HG03064 (cell line): ENCODE data around the gene GDF3.
"Not testable (repeated sequence)": the region's sequence is repeated elsewhere in the genome, so short reads cannot be mapped to it uniquely, and the experiment has no call there.

Experiments
- ATAC-seq: cut with Tn5 transposase; IDR thresholded peaks from one replicate; pipeline ENCODE4 v1.9.1; 2021; ENCODE audit warnings: low read depth; ENCODE audit not compliant: unreplicated experiment

GDF3 gene

DNA sequence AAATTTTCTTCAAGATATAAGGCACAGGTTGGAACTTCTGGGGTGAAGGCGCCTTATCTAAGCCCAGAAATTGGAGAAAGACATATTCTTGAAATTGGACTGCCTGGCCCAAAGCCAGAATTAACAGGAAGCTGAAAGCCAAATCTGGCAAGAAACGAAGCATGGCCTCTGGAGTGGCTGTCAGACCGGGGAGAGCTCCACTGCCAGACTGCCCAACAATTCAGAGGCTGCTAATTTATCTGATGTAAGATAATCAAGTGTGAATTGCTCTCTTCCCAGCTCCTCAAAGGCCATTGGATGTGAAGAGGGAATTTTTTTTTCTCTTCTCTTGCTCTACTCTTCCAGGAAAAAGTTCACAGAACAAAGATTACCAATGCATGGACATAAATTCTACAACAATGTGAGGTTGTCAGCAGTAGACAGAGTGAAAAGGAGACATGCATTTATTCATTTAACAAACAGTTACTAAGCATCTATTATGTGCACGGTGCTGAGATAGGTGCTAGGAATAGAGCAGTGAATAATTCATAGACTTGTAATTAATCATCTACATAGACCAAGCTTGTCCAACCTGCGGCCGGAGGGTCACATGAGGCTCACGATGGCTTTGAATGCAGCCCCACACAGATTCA, at the start of gene GDF3:
GDF3 (minus strand) TSS at position 210 of the 632 bp plus-strand sequence; CDS start at position 163, 47 bp downstream.
- ATAC-seq: no peak

DNA sequence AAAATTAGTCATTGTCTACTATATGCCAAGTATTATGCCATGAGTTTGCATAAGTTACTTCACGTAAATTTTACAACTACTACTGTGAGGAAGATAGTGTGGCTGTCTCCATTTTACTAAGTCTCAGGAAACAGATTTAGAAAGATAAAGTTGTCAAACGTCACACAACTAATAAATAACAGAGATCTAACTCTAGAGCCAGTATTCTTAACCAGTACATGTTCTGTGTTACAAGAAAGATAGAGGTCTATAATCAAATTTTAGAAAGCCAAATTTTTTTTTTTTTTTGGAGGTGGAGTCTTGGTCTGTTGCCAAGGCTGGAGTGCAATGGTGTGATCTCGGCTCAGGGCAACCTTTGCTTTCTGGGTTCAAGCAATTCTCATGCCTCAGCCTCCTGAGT, 37.4 kb upstream of the GDF3 start:
- ATAC-seq: no peak

DNA sequence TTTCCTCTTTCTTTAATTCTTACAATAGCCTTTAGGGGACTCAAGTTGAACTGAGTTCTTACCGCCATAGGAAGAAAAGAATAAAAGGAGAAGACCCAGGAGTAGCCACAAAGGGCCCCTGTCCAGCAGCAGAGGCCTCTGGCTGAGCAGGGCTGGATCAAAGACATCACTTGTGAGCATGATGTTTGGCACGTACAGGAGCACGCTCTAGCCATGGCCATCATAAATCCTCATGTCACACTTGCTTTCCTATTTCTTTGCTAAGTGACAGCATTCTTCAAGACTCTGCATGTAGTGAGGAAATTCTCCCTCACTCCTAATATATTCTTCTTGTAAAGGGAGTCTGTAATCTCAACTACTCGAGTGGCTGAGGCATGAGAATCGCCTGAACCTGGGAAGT, 35.9 kb upstream of the GDF3 start:
- no peak for ATAC-seq

DNA sequence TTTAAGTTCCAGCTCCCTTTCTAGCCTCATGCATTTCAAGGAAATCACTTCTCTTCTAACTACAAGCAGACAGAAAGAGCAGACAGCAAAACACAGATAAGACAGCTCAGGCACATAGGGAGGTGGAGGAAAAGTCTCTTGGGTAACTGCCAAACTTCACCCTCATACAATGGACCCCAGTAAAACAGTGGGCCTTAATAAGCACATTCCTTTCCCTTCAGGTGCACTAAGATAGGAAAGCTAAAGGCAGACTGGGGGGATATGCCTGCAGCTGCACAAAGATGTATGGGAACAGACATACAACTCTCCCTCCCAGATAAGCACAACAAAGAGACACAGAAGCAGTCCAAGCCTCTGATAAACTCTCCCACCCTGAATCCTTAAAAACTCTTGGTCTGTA, 35.4 kb upstream of the GDF3 start:
- ATAC-seq: not testable (repeated sequence)

DNA sequence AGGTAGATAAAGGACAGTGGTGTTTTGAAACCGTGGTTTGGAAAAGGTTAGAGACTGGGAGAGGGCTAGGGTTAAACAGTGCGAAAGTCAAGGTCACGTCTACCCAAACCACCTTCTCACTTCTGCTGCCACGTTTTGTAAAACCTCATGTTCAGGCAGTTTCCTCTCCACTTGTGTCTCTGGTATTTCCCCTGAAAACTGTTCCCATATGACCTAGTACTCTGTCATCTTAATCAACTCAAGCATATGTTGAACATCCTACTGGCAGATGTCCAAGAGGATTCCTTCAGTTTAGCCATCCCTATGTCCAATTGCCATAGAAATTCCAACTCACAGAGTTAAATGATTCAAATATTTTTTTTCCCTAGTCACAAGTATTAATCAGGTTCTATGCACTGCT, 34.2 kb upstream of the GDF3 start:
- ATAC-seq: no peak

DNA sequence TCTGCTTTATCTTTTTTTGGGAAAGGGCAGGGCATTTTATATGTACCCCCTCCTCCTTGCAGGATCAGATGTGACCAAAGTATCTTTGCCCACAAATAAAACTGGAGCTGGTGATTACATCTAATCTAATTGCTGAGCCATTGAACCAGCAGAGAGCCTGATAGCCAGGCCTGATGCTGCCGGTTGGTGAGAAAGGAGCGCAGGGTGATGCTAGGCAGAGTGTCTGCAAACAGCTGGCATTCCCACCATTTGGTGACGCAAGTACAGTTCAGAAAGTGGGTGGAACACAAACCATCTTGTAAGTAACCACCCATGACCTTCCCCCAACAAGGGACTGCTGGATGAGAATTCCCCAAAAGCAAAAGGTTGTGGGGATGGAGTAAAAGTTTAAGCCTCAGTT, 28.4 kb upstream of the GDF3 start:
- no peak for ATAC-seq

DNA sequence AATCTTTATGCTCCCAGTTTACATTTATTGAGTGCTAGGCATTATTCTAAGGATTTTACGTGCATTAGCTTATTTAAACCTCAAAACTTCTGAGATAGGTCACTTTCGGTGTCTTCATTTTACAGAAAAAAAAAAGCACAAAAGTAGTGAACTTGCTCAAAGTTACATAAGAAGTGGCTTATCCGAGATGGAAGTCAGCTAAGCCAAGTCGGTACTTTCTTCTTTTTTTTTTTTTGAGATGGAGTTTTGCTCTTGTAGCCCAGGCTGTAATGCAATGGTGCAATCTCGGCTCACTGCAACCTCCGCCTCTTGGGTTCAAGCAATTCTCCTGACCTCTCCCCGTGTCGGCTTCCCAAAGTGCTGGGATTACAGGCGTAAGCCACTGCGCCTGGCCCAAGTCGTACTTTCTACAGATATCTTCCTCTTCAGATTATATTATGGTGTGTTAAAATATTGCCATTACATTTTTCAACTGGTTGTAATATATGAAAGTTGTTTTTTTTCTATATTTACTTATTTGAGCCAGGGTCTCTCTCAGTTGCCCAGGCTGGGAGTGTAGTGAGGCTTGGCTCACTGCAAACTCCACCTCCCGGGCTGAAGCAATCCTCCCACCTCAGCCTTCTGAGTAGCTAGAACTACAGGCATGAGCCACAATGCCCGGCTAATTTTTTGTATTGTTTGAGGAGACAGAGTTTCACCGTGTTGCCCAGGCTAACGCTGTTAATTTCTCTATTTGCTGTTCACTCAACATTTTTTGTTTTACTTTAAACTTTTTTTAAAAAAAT, 24.6 kb upstream of the GDF3 start:
- no peak for ATAC-seq

DNA sequence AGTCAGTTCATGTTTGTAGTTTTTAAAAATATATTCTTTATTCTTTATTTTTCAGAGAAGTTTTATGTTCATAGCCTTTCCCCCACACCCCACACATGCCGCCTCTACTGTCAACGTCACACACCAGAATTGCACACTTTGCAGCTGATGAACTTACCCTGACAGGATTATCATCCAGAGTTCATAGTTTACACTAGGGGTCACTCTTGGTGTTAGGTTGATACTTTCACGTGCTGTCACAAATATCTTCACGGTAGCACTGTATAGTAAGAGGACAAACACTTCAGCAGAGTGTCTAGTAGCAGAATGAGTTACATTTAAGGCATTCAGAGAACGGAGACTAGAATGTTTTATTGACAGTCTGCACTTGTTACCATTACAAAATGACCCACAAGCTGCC, 20.8 kb upstream of the GDF3 start:
- no peak for ATAC-seq

DNA sequence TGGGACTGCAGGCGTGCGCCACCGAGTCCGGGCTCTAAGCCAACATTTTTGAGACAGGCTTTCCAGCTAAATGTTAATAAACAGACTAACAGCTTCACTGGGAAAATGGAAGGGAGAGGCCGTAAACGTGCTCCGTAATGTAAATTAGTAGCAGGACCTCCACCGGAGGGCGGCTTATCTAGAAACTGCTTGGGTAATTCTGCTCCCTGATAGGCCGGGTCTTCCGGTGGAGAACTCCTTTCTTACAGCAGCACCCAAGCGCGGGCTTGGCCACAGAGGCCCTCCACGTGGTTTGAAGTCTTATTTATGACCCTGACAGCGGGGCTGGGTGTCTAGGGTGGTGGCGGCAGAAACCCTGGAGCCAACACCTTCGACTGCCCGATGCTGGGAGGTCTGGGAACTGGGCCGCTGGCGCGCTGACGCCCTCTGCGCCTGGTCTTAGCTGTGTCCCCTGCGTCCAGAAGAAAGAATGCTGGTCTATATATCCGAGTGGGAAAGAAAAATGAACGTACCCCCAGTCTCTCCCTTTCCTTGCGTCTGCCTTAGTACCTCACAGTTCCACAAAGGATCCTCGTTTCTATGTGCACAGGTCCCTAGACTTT, 17.4 kb upstream of the GDF3 start:
- no peak for ATAC-seq

DNA sequence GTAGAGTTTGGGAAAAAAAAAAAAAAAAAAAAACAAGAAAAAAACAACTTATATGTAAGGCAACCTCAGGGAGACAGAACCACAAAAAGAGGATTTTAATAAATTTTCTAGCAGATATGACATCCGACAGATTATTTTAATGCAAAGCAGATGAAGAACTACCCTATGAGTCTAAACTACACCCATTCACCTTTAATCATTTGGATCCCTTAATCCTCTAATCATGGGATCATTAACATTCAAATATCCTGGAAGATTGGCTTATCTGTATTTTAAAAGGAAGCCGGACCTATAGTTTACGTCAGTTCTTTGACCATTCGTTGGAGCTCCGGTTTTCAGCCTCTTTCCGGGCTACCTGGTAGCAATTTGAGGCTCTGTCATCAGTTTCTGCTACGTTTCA, 15.6 kb upstream of the GDF3 start, which contains the start of gene DPPA3:
DPPA3 (plus strand) TSS at position 301 of the 400 bp plus-strand sequence. CDS start 138 bp downstream, outside the sequence.
- ATAC-seq: no peak

DNA sequence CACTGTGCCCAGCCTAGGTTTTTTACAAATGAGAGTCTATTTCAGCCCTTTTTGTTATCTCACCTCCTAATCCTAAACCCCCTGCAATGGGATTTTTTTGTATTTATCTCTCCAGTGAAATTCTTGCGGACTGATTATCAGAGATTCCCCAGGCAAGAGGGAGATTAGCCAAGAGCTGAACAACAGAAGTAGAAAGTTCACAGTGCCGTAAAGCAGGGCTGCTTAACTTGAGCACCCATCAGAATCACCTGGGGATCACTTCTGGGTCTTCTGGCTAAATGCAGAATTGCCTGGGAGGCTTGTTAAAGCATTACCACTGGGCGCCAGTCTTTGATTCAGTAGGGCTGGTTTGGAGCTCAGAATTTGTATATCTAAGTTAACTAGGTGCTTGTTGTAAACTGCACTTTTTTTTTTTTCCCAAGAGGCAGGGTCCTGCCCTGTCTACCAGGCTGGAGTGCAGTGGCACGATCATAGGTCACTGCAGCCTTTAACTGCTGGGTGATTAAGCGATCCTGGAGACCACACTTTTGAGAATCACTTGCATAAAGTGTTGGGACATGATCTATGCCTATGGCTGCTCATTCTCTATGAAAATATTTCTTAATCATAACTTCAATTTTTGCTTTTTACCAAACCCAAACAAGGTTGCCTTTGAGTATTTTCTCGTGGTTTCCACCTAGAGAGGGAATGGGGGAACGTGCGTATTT, 14.5 kb upstream of the GDF3 start:
- no peak for ATAC-seq

DNA sequence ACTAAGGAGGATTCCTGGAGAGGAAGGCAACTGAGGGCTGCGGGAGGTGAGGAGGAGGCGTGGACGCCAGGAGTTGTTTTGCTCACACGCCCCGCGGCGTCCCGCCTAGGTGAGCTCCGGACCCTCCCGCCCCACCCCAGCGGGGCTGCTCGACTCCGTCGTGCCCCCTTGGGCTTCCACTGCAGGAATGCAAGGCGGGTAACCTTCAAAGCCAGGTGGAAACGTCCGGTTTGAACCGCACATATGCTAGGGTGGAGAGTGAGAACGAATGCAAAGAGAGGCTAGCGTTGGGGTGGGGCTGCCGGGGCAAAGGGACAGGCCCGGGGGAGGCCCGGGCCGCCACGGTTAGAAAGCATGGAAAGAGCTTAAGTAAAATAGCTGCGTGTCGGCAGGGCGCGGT, 10.3 kb upstream of the GDF3 start:
- ATAC-seq: no peak

DNA sequence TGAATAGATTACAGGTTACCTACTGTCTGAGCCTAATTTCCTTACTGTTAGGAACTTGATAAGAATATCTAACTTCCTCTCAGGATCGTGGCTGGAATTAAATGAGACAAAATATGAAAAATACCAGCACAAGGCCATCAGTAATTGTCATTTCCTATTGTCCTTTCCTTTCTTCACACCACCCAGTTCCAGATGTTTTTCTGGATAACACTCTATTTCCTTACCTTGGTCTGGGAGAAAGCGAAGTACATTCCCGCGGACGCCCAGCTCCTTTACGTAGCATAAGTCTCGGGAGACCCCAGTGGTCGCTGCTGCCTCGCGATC, 376 bp downstream of the GDF3 start:
- ATAC-seq: no peak

DNA sequence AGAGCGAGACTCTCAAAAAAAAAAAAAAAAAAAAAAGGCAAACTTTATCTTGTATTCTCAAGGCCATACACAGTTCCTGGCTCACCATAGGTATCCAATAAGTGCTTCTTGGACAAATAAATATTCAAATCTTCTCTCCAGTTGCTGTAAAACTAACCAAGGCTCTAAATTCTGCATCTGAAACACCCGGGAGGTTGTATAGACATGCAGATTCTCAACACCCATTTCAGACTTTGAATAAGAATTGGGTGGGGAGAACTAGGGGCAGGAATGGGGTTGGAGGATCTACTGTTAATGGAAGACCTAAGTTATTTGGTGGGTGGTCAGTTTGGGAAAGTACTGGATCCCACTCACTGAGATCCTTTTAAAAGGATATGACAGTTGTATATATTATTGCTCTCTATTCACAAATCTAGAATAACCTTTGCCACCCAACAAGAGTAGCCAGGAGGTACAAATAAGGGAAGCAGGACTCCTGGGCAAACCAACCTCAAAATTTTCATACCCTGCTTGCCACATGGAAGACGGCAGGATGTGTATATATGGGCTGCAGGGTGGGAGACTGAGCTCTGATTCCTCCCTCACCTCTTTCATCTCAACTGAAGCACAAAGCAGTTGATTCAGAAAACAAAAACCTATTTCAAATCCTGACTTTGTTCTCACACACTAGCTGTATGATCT, 879 bp downstream of the GDF3 start:
- ATAC-seq: no peak

DNA sequence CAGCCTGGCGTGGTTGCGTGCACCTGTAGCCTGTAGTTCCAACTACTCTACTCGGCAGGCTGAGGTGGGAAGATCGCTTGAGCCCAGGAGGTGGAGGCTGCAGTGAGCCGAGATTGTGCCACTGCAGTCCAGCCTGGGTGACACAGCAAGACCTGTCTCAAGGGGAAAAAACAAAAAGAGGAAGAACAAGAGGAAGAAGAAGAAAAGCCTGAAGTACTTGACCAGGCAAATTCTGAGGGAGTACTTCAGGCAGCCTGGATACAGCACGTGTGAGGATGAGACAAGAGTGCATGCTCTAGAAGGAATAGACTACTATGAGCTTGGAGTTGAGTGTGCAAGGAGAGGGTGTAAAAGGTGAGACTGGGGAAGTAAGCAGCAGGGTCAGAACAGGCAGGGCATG, 1.8 kb downstream of the GDF3 start:
- ATAC-seq: no peak

DNA sequence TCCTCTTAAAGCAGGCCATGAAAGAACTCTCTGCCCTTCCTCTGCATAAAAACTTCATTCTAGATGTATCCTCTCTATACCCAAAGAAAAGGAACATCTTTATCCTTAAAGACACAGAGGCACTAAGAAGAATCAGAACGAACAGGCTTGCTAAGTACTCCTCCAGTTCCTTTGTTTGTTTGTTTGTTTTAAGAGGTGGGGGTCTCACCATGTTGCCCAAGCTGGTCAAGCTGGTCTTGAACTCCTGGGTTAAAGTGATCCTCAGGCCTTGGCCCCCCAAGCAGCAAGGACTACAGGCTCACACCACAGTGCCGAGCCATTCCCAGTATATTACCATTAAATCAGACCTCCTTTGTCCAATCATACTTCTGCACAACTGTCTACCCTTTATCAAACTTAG, 14.0 kb downstream of the GDF3 start:
- no peak for ATAC-seq

DNA sequence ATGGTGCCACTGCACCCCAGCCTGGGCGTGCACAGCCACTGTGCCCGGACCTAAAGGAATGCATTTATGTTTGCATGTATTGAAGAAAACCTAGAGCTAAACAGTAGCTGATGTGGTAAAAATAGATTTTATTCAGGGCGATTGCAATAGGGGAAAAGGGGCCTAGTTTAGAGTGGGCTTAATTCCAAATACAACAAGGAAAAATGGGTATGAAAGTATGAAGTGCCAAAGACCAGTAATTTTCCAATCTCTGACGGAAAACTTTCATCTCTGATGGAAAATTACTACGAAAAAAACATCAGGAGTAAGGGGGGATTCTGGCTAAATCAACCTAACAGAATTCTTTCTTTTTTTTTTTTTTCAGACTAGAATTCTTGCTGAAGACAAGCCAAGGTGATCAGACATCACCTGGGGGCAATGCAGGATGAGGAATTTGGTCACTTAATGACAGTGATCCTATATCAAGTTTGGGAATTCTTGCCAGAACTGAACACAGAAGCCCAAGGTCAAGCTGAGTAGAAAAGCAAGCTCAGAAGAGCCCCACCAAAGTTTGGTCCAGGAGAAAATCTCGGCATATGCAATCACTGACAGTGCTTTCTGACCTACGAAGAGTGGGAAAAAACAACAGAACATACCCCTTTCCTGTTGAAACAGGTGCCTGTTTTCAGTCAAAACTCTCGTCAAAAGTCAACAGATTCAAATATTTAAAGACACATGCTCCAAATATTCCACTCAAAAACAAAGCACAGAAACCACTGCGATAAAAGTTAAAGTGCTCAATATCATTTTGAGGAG, 16.1 kb downstream of the GDF3 start:
- no peak for ATAC-seq

DNA sequence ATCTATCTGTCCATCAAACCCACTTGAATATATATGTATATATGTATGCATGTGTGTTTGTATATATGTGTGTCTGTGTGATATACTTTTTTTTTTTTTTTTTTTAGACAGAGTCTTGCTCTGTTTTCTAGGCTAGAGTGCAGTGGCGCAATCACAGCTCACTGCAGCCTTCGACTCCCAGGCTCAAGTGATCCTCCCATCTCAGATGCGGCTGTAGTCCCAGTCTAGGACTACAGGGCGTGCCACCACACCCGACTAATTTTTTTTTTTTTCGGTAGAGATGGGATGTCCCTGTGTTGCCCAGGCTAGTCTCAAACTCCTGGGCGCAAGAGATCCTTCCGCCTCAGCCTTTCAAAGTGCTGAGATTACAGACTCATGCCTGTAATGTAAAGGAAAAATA, 16.8 kb downstream of the GDF3 start:
- ATAC-seq: no peak

DNA sequence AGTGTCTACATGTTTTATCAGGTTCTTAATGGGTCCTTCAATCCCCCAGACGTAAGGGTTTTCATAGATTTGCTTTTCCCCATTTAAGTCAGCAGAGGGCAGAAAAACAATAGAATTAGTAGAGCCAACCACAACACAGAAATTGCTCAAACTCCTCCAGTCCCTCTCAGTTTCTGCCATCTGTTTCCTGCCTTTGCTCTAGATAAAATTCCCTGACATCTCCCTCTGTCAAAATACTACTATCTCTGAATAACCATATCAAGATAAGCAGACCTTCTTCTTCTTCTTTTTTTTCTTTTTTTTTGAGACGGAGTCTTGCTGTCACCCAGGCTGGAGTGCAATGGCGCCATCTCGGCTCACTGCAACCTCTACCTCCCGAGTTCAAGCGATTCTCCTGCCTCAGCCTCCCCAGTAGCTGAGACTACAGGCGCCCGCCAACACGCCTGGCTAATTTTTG, 18.1 kb downstream of the GDF3 start:
- not testable (repeated sequence) for ATAC-seq

DNA sequence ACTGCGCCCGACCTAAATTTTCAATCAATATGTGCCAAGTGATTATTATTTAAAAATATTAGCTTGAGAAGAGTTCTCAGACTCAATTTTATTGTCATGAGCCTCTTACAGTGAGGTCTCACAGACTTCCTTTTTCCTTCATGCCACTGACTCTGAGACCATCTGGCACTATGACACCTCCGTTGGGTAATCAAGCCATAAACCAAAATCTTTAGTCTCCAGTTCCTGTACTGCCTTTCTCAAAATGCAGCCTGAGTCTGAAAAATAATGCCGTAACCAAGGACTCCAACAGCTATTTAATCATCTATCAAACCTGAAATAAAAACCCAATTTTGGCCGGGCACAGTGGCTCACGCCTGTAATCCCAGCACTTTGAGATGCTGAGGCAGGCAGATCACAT, 20.1 kb downstream of the GDF3 start:
- not testable (repeated sequence) for ATAC-seq
